GM12878 (cell line): ENCODE results near the gene ERP29. TPM values are rescaled to one million over a fixed set of nuclear protein-coding genes. Genes with fewer than 3 reads are reported as not detected.

Experiments used
- ATAC-seq: fragments of 200-7000 bp; cut with Tn5 transposase; 3 replicates; pipeline ENCODE4 v1.9.1; 2020; ENCODE audit warnings: mild to moderate bottlenecking, moderate library complexity
- BruUV-seq: library from RNA; stranded (reverse); fragments of 400-500 nt; replicated peaks from 2 replicates; lab custom pipeline; 2021; lab: Mats Ljungman, UMichigan
- CTCF ChIA-PET: fragments of 300-600 bp; sonication (Branson Sonifier 250); formaldehyde crosslinking; extraction: SDS; loops from one replicate; lab custom pipeline; 2021; ENCODE audit warnings: inconsistent platforms; lab: Yijun Ruan, JAX
- POLR2A ChIA-PET: fragments of 350-600 bp; formaldehyde crosslinking; extraction: SDS; loops from one replicate; lab custom pipeline; 2021; ENCODE audit warnings: inconsistent platforms; lab: Charles Lee
- RAD21 ChIA-PET: fragments of 300-600 bp; sonication (Branson Sonifier 250); formaldehyde crosslinking; loops from one replicate; lab custom pipeline; 2023; ENCODE audit warnings: antibody characterized with exemption; ENCODE audit not compliant: unreplicated experiment; lab: Charles Lee
- SMC1A ChIA-PET: fragments of 300-600 bp; sonication (Branson Sonifier 250); formaldehyde crosslinking; loops from one replicate; lab custom pipeline; 2023; ENCODE audit not compliant: unreplicated experiment, uncharacterized antibody; lab: Charles Lee
- DNase-seq: peaks from one replicate; pipeline ENCODE4 v3.0.0-alpha.2; 2011; ENCODE audit warnings: low read depth, low spot score
- FAIRE-seq: peaks from 3 replicates; lab custom pipeline; 2011; peaks lifted over from hg19 to GRCh38; lab: Jason Lieb, UNC
- H2AFZ ChIP-seq: 2 replicates; pipeline ENCODE4 v1.6.0; 2011; ENCODE audit warnings: low read depth, low read length, control low read depth; ENCODE audit not compliant: control insufficient read depth
- H3K27ac ChIP-seq: 2 replicates; pipeline ENCODE4 v1.5.1; 2011; ENCODE audit warnings: control low read depth; ENCODE audit not compliant: control insufficient read depth, insufficient read depth
- H3K27me3 ChIP-seq, 2 experiments: replicated peaks in 1 of 2; 2 replicates each; pipeline versions ENCODE4 v1.6.0 to v1.6.1; 2011; ENCODE audit warnings: low read length in 1 of 2; ENCODE audit not compliant: control insufficient read depth in 2 of 2, insufficient read depth in 2 of 2
- H3K36me3 ChIP-seq, 2 experiments: 2 replicates each; pipeline ENCODE4 v1.5.1; 2011; ENCODE audit warnings: low read length in 1 of 2; ENCODE audit not compliant: control insufficient read depth in 2 of 2, insufficient read depth in 2 of 2
- H3K4me1 ChIP-seq: 2 replicates; pipeline ENCODE4 v1.6.1; 2011; ENCODE audit warnings: mild to moderate bottlenecking, low read length, moderate library complexity, mixed read lengths; ENCODE audit not compliant: control insufficient read depth, insufficient read depth
- H3K4me2 ChIP-seq: 2 replicates; pipeline ENCODE4 v1.6.0; 2011; ENCODE audit warnings: control low read depth; ENCODE audit not compliant: control insufficient read depth, insufficient read depth
- H3K4me3 ChIP-seq: fragments of 200-600 bp; sonication (generic); 2 replicates; pipeline ENCODE4 v1.5.1; 2016
- H3K79me2 ChIP-seq: 2 replicates; pipeline ENCODE4 v1.6.0; 2011; ENCODE audit warnings: low read length; ENCODE audit not compliant: control insufficient read depth, insufficient read depth
- H3K9ac ChIP-seq: 2 replicates; pipeline ENCODE4 v1.8.0; 2011; ENCODE audit warnings: low read length, control low read depth, mixed read lengths; ENCODE audit not compliant: control insufficient read depth, insufficient read depth
- H3K9me3 ChIP-seq: replicated peaks from 3 replicates; pipeline ENCODE4 v1.5.1; 2011; ENCODE audit warnings: mild to moderate bottlenecking, low read length; ENCODE audit not compliant: control insufficient read depth, insufficient read depth
- H4K20me1 ChIP-seq: 2 replicates; pipeline ENCODE4 v1.6.0; 2011; ENCODE audit not compliant: control insufficient read depth, insufficient read depth
- CBX5 ChIP-seq: sonication (generic); IDR thresholded peaks from 2 replicates; pipeline ENCODE4 v1.6.1; 2016; ENCODE audit warnings: low read depth, moderate library complexity, mild to moderate bottlenecking, inconsistent platforms
- CEBPB ChIP-seq, 2 experiments: fragments of 150-350 bp in 1 of 2; IDR thresholded peaks; 2 replicates each; pipeline ENCODE4 v1.6.1; 2012 to 2014; ENCODE audit warnings: low read depth in 2 of 2, low read length in 2 of 2, borderline replicate concordance in 1 of 2, inconsistent platforms in 1 of 2
- CUX1 ChIP-seq: IDR thresholded peaks from 2 replicates; pipeline ENCODE4 v1.6.1; 2012; ENCODE audit warnings: improper control_type of control experiment, low read depth, low read length; ENCODE audit not compliant: insufficient replicate concordance
- FOS ChIP-seq: IDR thresholded peaks from 3 replicates; pipeline ENCODE4 v1.6.1; 2011; ENCODE audit warnings: borderline replicate concordance; ENCODE audit not compliant: insufficient read length; ENCODE audit errors: extremely low read depth
- IKZF2 ChIP-seq, 2 experiments: fragments of 450-650 bp; IDR thresholded peaks; 2 replicates each; pipeline ENCODE4 v1.6.1; 2017; ENCODE audit warnings: mild to moderate bottlenecking in 2 of 2, moderate library complexity in 2 of 2
- MEF2A ChIP-seq: IDR thresholded peaks from 2 replicates; pipeline ENCODE4 v1.6.1; 2011; ENCODE audit warnings: low read depth, mild to moderate bottlenecking, low read length, moderate library complexity; ENCODE audit not compliant: insufficient read depth
- MXI1 ChIP-seq: fragments of 150-350 bp; IDR thresholded peaks from 2 replicates; pipeline ENCODE4 v1.6.1; 2011; ENCODE audit warnings: low read depth, mild to moderate bottlenecking, inconsistent platforms, low read length, improper control_type of control experiment
- NR2C2 ChIP-seq: IDR thresholded peaks from 2 replicates; pipeline ENCODE4 v1.6.1; 2011; ENCODE audit warnings: borderline replicate concordance, low read depth; ENCODE audit not compliant: control insufficient read depth, insufficient read length
- PRDM15 ChIP-seq: fragments of 450-650 bp; formaldehyde crosslinking; IDR thresholded peaks from 2 replicates; pipeline ENCODE4 v1.4.0; 2020; ENCODE audit warnings: mild to moderate bottlenecking, moderate library complexity
- SMARCA5 ChIP-seq: fragments of 450-650 bp; IDR thresholded peaks from 2 replicates; pipeline ENCODE4 v1.6.1; 2017; ENCODE audit warnings: mild to moderate bottlenecking
- SREBF2 ChIP-seq: IDR thresholded peaks from 2 replicates; pipeline ENCODE4 v1.6.1; 2012; ENCODE audit warnings: mild to moderate bottlenecking, low read length
- SUPT20H ChIP-seq: IDR thresholded peaks from 2 replicates; pipeline ENCODE4 v1.6.1; 2011; ENCODE audit warnings: low read depth, mild to moderate bottlenecking, low read length, moderate library complexity, borderline replicate concordance; ENCODE audit not compliant: control insufficient read depth
- WGBS: methylation state at CpG from one replicate; pipeline ENCODE4 v1.1.6; 2016; ENCODE audit warnings: low lambda C conversion rate; ENCODE audit not compliant: insufficient replicate concordance, insufficient coverage; ENCODE audit errors: missing lambda C conversion rate; 5-methylcytosine and 5-hydroxymethylcytosine counted together
- in situ Hi-C: fragments of 300-500 bp; cut with MboI; formaldehyde crosslinking; loops from 9 replicates; pipeline ENCODE4 v1.14.3; 2018; ENCODE audit warnings: mixed read lengths
- intact Hi-C: fragments of 100-400 bp; cut with micrococcal nuclease; formaldehyde crosslinking; loops from one replicate; pipeline ENCODE4 v1.14.2; 2022; ENCODE audit not compliant: unreplicated experiment
- polyA plus RNA-seq, 11 experiments: library from polyadenylated mRNA; depleted of rRNA in 4 of 11; unstranded in 6 of 11; stranded (reverse) in 5 of 11; fragments of >200 nt; fragmentation: Nextera tagmentation in 4 of 11; fragmentation: Illumina TruSeq in 1 of 11; extraction: Ambion mirVana in 4 of 11; extraction: Trizol in 1 of 11; gene quantifications; 1 replicate in 1 of 11; 2 replicates in 10 of 11; pipeline versions ENCODE4 v1.2.1 to v1.2.3, GENCODE V29; 2011 to 2016; ENCODE audit warnings: inconsistent platforms in 2 of 11, missing spikeins in 2 of 11, low read depth in 1 of 11
- total RNA-seq, 4 experiments: library from RNA; depleted of rRNA in 3 of 4; stranded (reverse); fragments of >200 nt in 3 of 4; fragmentation: Illumina TruSeq in 1 of 4; extraction: Trizol in 1 of 4; gene quantifications; 2 replicates each; pipeline versions ENCODE4 v1.2.1 to v1.2.3, GENCODE V29; 2013 to 2021

Gene ERP29
- total and polyA plus RNA-seq, 10 of the 15 experiments (the other 5 are each of a cell fraction or from before 2014, with no cell fraction given) = 46.7 to 146 (median 107) TPM

- H3K9ac ChIP-seq = no peak overlapping the region
- DNase-seq = no peak
- no peaks in the 10 kb centered on the region for H3K79me2 ChIP-seq
- CTCF ChIA-PET = interaction anchor here (0.9 to 3.8 kb wide), 3 partner anchors 8 to 16 kb away, joined by 3 to 14 read pairs (median 4); no protein-coding TSS in a partner anchor
- no peak for ATAC-seq
- H3K9me3 ChIP-seq = no peaks in the 10 kb centered on the region
- H3K4me2 ChIP-seq = no peak overlapping the region
- H3K4me1 ChIP-seq = peaks cover 32% of the 10 kb centered on the region
- no peak overlapping the region for H2AFZ ChIP-seq
- intact Hi-C loops = no loop called here
- FAIRE-seq = no peak
- WGBS = 79% methylated on average over 1 of the region's 1 CpG
- POLR2A ChIA-PET = interaction anchor here (0.6 to 2.6 kb wide), 4 partner anchors 12 to 51 kb away, joined by 4 to 9 read pairs (median 4); no protein-coding TSS in a partner anchor
- no peaks in the 10 kb centered on the region for H3K36me3 ChIP-seq
- SMC1A ChIA-PET = interaction anchor here (1.5 to 4.9 kb wide), 2 partner anchors 9 to 18 kb away, joined by 3 to 51 read pairs; partner anchors contain the start of genes ERP29 and TMEM116
- no peak overlapping the region for H3K4me3 ChIP-seq
- in situ Hi-C loops = no loop called here
- no peaks in the 10 kb centered on the region for H4K20me1 ChIP-seq
- RAD21 ChIA-PET = interaction anchor here (0.7 to 5.6 kb wide), 2 partner anchors 14 to 18 kb away, joined by 3 to 50 read pairs; partner anchors contain the start of genes ERP29 and TMEM116
- H3K27me3 ChIP-seq = no peaks in the 10 kb centered on the region
- BruUV-seq = no TSS peak
- H3K27ac ChIP-seq = no peak overlapping the region
- TF ChIP-seq PRDM15 (CRISPR knock-in tag) (no peak), CBX5 (no peak), IKZF2 (IDR thresholded peaks at IDR 0.05) (no peak), CUX1 (no peak), SUPT20H (no peak), SREBF2 (no peak), MEF2A (no peak), SMARCA5 (no peak), NR2C2 (no peak), CEBPB (IDR thresholded peaks at IDR 0.05; ENCODE audit: borderline replicate concordance in 1 of 2, low read depth in 2 of 2, low read length in 2 of 2) (no peak), MXI1 (no peak), FOS (no peak)
These were observed 17.3 kb upstream of the ERP29 start for GRCh38 chr12:111995782-111996480.
